Measurements from ENCODE around the gene FXYD3.
"Not testable (repeated sequence)": the region's sequence is repeated elsewhere in the genome, so short reads cannot be mapped to it uniquely, and the experiment has no call there.

FXYD3 gene

GRCh38 chr19:35143231-35143715 is 27.6 kb downstream of the FXYD3 start, which contains the start of gene FXYD7:
Gene FXYD7, plus strand, starts transcription at chr19:35143255. Its CDS starts 79 bp downstream, at chr19:35143334.
- DNase-seq, result no peak

DNA sequence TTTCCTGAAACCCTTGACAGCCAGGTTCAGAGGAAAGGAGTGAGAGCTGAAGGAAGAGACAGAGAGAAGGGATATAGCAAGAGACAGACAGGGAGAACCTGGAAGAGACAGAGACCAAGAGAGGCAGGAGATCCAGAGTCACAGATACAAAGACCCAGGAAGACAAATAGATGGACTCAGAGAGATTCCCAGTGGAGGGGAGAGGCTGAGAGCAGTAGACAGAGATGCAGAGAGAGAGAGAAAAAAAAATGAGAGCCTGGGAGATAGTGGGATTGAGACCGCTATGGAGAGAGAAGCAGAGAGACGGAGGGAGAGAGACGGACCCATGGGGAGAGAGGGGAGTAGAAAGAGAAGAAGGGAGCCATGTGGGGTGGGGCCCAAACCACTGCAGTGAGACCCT is 28.2 kb downstream of the FXYD3 start:
- no peak for DNase-seq

DNA sequence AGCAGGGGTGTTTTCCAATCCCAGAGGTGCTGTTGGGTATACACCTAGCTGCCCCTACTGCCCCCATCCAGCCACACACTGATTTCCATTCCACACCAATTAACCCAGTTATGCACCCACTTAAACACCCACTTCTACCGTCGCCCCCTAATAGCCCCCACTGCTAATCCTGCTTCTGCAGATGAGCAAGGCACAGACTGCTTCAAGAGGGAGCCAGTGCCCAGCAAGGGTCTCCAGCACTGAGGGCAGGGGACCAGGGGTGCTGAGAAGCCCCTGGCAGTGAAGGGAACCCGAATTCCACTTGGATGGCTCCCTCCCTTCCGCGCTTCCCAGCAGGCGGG is 28.6 kb downstream of the FXYD3 start:
- DNase-seq, result no peak

- no peak for DNase-seq
These were observed 29.2 kb downstream of the FXYD3 start for GRCh38 chr19:35144600-35145436.

DNA sequence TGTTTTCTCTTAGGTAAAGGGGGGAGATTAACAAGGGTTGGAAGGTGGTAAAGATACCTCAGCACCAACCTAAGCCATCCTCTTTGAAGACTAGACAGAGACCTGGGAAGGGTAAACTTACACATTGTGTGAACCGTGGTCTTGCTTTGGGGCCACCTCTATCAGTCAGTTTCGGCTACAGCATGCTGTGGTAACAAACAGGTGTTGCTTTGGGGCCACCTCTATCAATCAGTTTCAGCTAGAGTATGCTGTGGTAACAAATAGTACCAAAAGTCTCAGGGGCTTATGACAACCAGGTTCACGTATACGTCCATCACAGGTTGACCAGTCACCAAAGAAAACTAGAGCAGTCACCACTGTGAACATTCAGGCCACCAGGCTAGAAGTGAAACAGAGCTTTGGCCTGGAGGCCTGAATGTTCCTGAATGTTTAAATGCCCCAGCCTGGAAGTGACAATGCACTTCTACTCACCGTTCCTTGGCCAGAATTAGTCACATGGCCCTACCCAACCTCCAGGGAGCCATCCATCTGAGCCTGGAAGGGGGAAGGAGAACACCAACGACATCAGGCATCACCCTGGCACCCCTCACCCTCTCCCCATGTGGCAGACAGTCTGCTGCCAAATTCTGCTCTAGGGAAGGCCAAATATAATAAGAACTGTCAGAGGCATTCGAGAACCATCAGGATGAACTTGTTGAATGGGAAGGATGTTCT is 31.3 kb downstream of the FXYD3 start:
- DNase-seq, result no peak

- DNase-seq, result no peak
These were observed 33.8 kb downstream of the FXYD3 start for GRCh38 chr19:35149463-35149862.

- no peak for DNase-seq
These were observed 34.8 kb downstream of the FXYD3 start for GRCh38 chr19:35150445-35150844.

DNA sequence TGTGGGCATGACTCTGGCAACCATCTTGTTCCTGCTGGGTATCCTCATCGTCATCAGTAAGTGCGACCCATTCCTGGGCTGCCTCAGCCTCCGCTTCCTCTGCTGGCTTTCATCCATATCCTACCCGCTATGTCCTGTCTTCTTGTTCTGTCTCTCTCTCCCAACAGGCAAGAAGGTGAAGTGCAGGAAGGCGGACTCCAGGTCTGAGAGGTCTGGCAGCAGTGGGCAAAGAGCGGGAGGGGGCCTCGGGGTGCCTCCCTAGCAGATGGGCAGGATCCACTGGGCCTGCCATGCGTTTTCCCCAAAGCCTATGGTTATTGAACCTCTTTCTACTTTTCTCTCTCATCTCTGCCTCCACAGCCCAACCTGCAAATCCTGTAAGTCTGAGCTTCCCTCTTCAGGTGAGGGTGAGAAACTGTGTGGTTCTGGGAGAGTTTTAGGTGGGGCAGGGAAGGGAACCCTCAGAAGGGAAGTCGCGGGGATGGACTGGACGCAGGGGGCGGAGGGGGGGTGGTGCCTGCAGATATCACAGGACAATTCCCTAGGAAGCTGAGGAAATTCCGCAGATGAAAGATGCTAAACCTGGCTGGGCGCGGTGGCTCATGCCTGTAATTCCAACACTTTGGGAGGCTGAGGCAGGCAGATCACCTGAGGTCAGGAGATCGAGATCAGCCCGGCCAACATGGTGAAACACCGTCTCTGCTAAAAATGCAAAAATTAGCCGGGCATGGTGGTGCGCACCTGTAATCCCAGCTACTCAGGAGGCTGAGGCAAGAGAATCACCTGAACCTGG is 35.8 kb downstream of the FXYD3 start:
- DNase-seq, result no peak

DNA sequence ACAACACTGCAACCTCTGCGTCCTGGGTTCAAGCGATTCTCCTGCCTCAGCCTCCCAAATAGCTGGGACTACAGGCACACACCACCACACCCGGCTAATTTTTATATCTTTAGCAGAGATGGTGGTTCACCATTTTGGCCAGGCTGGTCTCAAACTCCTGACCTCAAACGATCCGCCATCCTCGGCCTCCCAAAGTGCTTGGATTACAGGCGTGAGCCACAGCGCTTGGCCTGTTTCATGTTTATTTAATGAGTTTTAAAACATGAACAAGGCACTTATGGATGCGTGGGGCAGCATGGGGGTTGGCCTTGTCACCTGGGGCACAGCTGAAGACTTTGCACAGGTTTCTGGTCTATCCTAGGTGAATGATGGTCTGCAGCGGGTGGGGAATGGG is 37.5 kb downstream of the FXYD3 start:
- not testable (repeated sequence) for DNase-seq

- DNase-seq, result peak; percentile 35
These were observed 38.3 kb downstream of the FXYD3 start for GRCh38 chr19:35153701-35154524.

GRCh38 chr19:35154525-35155406 is 39.1 kb downstream of the FXYD3 start, which contains the start of gene FXYD5:
Gene FXYD5, plus strand, starts transcription at chr19:35154735. Its CDS starts 816 bp downstream, at chr19:35155551.
- DNase-seq, result peak; percentile 81

DNA sequence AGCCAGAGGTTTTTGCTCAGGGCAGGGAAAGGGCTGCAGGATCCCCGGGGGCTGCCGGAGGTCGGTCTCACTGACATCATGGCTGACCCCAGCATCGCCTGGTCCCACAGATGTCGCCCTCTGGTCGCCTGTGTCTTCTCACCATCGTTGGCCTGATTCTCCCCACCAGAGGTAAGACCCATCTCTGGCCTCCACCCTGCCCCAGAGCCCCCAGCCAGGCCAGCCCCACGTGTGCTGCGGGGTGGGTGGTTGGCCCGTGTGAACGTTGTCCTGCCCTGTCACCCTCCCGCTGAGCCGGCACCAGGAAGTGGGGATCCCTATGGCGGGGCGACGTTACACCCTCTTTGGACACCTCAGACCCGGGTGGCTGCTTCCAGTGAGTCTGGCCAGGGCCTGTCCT is 39.8 kb downstream of the FXYD3 start:
- DNase-seq, result no peak

- no peak for DNase-seq
These were observed 40.5 kb downstream of the FXYD3 start for GRCh38 chr19:35155981-35156672.

DNA sequence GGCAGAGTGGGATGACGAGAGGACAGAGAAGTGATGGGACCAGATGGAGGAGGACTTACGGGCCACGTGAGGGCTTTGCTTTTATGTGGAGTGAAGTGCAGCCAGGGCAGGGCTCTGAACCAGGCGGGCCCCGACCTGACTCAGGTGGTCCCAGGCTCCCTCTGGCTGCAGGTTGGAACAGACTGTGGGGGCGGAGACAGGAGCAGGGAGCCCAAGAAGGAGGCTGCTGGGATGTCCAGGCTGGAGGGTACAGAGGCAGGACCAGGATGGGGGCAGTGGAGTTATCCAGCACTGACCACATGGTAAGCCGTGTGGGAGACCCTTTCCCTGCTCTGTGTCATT is 41.0 kb downstream of the FXYD3 start:
- no peak for DNase-seq

DNA sequence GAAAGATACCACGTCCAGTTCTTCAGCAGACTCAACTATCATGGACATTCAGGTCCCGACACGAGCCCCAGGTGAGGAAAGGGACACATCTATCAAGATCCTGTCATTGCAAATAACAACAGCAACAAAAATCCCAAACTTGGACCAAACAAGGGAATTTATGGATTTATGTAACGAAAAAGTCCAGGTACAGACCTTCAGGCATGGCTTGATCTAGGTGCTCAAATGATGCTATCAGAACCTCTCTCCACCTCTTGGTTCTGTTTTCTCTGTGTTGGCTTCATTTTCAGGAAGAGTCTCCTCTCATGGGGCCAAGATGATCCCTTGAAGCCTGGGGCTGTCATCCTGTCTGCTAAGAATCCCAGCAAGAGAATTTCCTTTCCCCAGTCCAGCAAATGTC is 41.8 kb downstream of the FXYD3 start:
- DNase-seq, result no peak

- no peak for DNase-seq
These were observed 44.0 kb downstream of the FXYD3 start for GRCh38 chr19:35159606-35160005.

DNA sequence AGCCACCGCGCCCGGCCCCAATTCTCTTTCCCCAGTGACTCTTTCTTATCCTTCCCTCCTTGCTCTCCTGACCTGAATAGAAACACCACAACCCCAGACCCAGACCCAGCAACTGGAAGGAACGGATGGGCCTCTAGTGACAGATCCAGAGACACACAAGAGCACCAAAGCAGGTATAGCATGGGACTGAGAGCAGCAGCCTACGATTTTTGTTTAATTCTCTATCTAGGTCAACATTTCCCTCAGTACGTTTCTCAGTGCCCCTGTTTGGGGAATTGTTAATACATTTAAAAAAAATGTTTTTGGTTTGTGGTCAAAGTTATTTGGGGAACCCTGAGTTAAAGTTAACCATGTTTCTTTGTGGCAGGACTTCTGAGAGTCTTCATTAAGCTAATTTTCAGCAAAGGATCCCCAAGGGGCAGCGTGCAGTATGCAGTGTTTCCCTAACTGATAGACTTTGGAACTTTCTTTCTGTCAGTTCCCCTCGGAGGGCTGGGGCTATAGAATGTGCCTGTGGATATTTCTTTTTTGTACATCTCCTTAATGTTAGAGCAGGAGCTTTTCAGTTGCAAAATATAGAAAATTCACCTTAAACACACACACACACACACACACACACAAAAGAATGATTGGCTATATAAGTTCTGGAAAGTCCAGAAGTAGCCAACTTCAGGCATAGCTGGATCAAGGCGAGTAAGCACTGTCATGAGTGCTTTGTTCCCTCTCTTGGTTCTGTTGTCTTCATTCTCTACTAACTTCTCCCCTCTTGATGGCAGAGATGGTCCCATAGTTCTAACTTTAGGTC is 45.2 kb downstream of the FXYD3 start:
- DNase-seq, result no peak

DNA sequence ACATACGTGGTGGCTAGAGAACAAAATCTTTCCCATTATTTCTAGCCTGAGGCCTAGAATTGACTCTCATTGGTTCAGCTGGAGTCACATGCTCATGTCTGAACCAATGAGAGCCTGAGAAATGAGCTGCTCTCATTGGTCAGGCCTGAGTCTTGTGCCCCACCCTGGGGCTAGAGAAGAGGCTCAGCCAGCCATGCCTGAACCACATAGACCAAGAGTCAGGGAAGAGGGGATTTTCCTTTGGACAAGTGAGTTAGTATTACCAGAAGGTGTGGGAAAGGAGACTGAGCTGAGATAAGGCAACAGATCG is 45.8 kb downstream of the FXYD3 start:
- no peak for DNase-seq

DNA sequence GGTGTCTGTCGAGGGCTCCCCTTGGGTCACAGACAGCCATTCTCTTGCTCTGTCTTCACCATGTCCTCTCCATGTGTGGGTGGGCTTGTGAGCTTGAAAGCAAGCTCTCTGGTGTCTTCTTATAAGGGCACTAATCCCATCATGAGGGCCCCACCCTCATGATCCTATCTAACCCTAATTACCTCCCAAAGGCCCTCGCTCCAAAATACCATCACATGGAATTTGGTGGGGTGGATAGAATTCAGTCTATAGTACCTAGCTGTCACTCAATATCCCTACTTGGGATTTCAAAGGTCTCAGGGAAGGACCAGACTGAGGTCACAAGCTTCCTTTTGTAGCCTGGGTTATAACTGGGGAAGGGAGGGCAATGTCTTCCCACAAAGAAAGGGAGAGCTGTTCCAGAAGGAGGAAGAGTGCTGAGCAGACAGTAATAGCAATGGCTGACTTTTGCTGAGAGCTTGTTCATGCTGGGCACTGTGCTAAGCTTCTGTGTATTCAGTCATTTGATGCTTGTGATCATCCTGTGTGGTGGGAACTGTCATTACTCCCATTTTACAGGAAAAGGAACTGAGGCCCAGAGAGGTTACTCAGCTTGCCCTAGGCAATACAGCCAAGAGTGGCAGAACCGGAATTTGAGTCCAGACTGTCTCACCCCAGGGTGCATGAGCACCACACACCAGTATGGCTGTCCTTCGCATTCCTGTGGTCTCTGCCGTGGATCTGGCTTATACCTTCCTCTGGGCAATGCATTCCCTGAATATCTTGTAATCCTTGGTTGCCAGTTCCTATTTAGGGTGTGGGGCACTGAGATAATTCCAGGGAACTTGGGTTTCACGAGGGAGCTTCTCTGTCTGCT is 47.1 kb downstream of the FXYD3 start:
- no peak for DNase-seq

Data from fibroblast of skin of abdomen (primary cell).